Measurements from ENCODE around the gene MEIS2.

The MEIS2 gene

GRCh38 chr15:36953346-36953745 is 147.0 kb downstream of the MEIS2 start:
- Histone ChIP-seq H3K4me3 (replicated peaks; ENCODE audit: low read depth, low read length) (no peak overlapping the region), H3K36me3 (ENCODE audit: control insufficient read depth, insufficient read depth, low read length) (no peaks in the 10 kb centered on the region; the same call in none of the 2 replicates), H3K27me3 (replicated peaks; ENCODE audit: control insufficient read depth, insufficient read depth, low read length) (no peaks in the 10 kb centered on the region)
- no peak for DNase-seq (ENCODE audit: extremely low read depth, insufficient read length)
- TF ChIP-seq CTCF (IDR thresholded peaks at IDR 0.05; ENCODE audit: insufficient read depth, low read length, poor library complexity, severe bottlenecking): no peak

GRCh38 chr15:36951731-36952247 is 148.6 kb downstream of the MEIS2 start:
- Histone ChIP-seq H3K36me3 (ENCODE audit: control insufficient read depth, insufficient read depth, low read length) (no peaks in the 10 kb centered on the region; the same call in none of the 2 replicates), H3K4me3 (replicated peaks; ENCODE audit: low read depth, low read length) (no peak overlapping the region), H3K27me3 (replicated peaks; ENCODE audit: control insufficient read depth, insufficient read depth, low read length) (no peaks in the 10 kb centered on the region)
- no peak for TF ChIP-seq CTCF (IDR thresholded peaks at IDR 0.05; ENCODE audit: insufficient read depth, low read length, poor library complexity, severe bottlenecking)
- no peak for DNase-seq (ENCODE audit: extremely low read depth, insufficient read length)

GRCh38 chr15:36950371-36950770 is 150.0 kb downstream of the MEIS2 start:
- H3K27me3 ChIP-seq (replicated peaks; ENCODE audit: control insufficient read depth, insufficient read depth, low read length): no peaks in the 10 kb centered on the region
- H3K4me3 ChIP-seq (replicated peaks; ENCODE audit: low read depth, low read length): no peak overlapping the region
- no peak for TF ChIP-seq CTCF (IDR thresholded peaks at IDR 0.05; ENCODE audit: insufficient read depth, low read length, poor library complexity, severe bottlenecking)
- no peaks in the 10 kb centered on the region; the same call in none of the 2 replicates for H3K36me3 ChIP-seq (ENCODE audit: control insufficient read depth, insufficient read depth, low read length)
- DNase-seq (ENCODE audit: extremely low read depth, insufficient read length): no peak

GRCh38 chr15:36948982-36949381 is 151.4 kb downstream of the MEIS2 start:
- DNase-seq (ENCODE audit: extremely low read depth, insufficient read length): no peak
- TF ChIP-seq CTCF (IDR thresholded peaks at IDR 0.05; ENCODE audit: insufficient read depth, low read length, poor library complexity, severe bottlenecking): no peak
- Histone ChIP-seq H3K36me3 (ENCODE audit: control insufficient read depth, insufficient read depth, low read length) (no peaks in the 10 kb centered on the region; the same call in none of the 2 replicates), H3K4me3 (replicated peaks; ENCODE audit: low read depth, low read length) (no peak overlapping the region), H3K27me3 (replicated peaks; ENCODE audit: control insufficient read depth, insufficient read depth, low read length) (no peaks in the 10 kb centered on the region)

GRCh38 chr15:36947035-36947719 is 153.2 kb downstream of the MEIS2 start:
- no peaks in the 10 kb centered on the region for H3K27me3 ChIP-seq (replicated peaks; ENCODE audit: control insufficient read depth, insufficient read depth, low read length)
- H3K36me3 ChIP-seq (ENCODE audit: control insufficient read depth, insufficient read depth, low read length): no peaks in the 10 kb centered on the region; the same call in none of the 2 replicates
- TF ChIP-seq CTCF (IDR thresholded peaks at IDR 0.05; ENCODE audit: insufficient read depth, low read length, poor library complexity, severe bottlenecking): no peak
- H3K4me3 ChIP-seq (replicated peaks; ENCODE audit: low read depth, low read length): no peak overlapping the region
- DNase-seq (ENCODE audit: extremely low read depth, insufficient read length): no peak

All from GM06990 (cell line).